OCI-LY7 (cell line): Measurements from ENCODE around the gene AUTS2. TPM values are rescaled to one million over a fixed set of nuclear protein-coding genes. Genes with fewer than 3 reads are reported as not detected.
A peak's percentile ranks its signal among the peaks of the same experiment; 100 is the strongest.

ENCODE experiments used
- BruUV-seq: library from RNA; stranded (reverse); fragments of 400-500 nt; replicated peaks from 2 replicates; lab custom pipeline; 2021; lab: Mats Ljungman, UMichigan
- CTCF ChIA-PET: fragments of 300-600 bp; sonication (Branson Sonifier 250); formaldehyde crosslinking; loops from one replicate; lab custom pipeline; 2022; ENCODE audit warnings: antibody characterized with exemption; ENCODE audit not compliant: unreplicated experiment; lab: Charles Lee
- POLR2A ChIA-PET: fragments of 300-600 bp; sonication (Branson Sonifier 250); formaldehyde crosslinking; loops from one replicate; lab custom pipeline; 2022; ENCODE audit warnings: antibody characterized with exemption; lab: Charles Lee
- DNase-seq: peaks from one replicate; pipeline ENCODE4 v3.0.0-alpha.2; 2015; ENCODE audit warnings: low spot score
- H2AFZ ChIP-seq: fragments of 200-600 bp; sonication (generic), shearing (Covaris generic); 2 replicates; pipeline ENCODE4 v1.6.1; 2014; ENCODE audit warnings: mild to moderate bottlenecking, antibody characterized with exemption, low read length, moderate library complexity
- H3K27ac ChIP-seq: fragments of 200-600 bp; sonication (generic); 2 replicates; pipeline ENCODE4 v1.5.1; 2014; ENCODE audit warnings: mixed run types, low read depth, mild to moderate bottlenecking, moderate library complexity, low read length, inconsistent platforms; ENCODE audit not compliant: poor library complexity, severe bottlenecking
- H3K36me3 ChIP-seq: fragments of 200-600 bp; sonication (generic); 2 replicates; pipeline ENCODE4 v1.6.1; 2014; ENCODE audit warnings: mild to moderate bottlenecking, antibody characterized with exemption, low read length, moderate library complexity, mixed read lengths; ENCODE audit not compliant: insufficient read depth
- H3K4me1 ChIP-seq: fragments of 200-600 bp; sonication (generic); 2 replicates; pipeline ENCODE4 v1.5.1; 2014; ENCODE audit warnings: mild to moderate bottlenecking, low read length; ENCODE audit not compliant: insufficient read depth, poor library complexity, severe bottlenecking
- H3K4me2 ChIP-seq: fragments of 200-600 bp; sonication (generic); 2 replicates; pipeline ENCODE4 v1.6.1; 2014; ENCODE audit warnings: mild to moderate bottlenecking, low read length
- H3K4me3 ChIP-seq: fragments of 200-600 bp; sonication (generic); 2 replicates; pipeline ENCODE4 v1.5.1; 2014; ENCODE audit warnings: mild to moderate bottlenecking, low read depth, low read length; ENCODE audit not compliant: poor library complexity, severe bottlenecking
- H3K79me2 ChIP-seq: fragments of 200-600 bp; sonication (generic); 2 replicates; pipeline ENCODE4 v1.6.1; 2016; ENCODE audit warnings: low read depth, mild to moderate bottlenecking, low read length, moderate library complexity, mixed read lengths; ENCODE audit not compliant: insufficient read depth
- H3K9me2 ChIP-seq: fragments of 200-600 bp; sonication (generic); 2 replicates; pipeline ENCODE4 v1.6.1; 2016; ENCODE audit warnings: mild to moderate bottlenecking, low read length, mixed read lengths; ENCODE audit not compliant: insufficient read depth
- H3K9me3 ChIP-seq: fragments of 200-600 bp; sonication (generic); 2 replicates; pipeline ENCODE4 v1.6.1; 2014; ENCODE audit warnings: mild to moderate bottlenecking, mixed run types, low read length, mixed read lengths
- H4K20me1 ChIP-seq: fragments of 200-600 bp; sonication (generic); 2 replicates; pipeline ENCODE4 v1.6.1; 2014; ENCODE audit warnings: mild to moderate bottlenecking, antibody characterized with exemption, low read length, moderate library complexity, mixed read lengths; ENCODE audit not compliant: insufficient read depth
- CTCF ChIP-seq: fragments of 200-600 bp; sonication (generic); conservative IDR thresholded peaks from 2 replicates; pipeline ENCODE4 v1.5.1; 2014; ENCODE audit warnings: mild to moderate bottlenecking, antibody characterized with exemption, low read length, moderate library complexity, mixed read lengths
- EZH2phosphoT487 ChIP-seq: fragments of 200-600 bp; sonication (generic); IDR thresholded peaks from 2 replicates; pipeline ENCODE4 v1.6.1; 2018; ENCODE audit warnings: low read depth, borderline replicate concordance, mild to moderate bottlenecking, mixed run types, antibody characterized with exemption, low read length, moderate library complexity, mixed read lengths
- intact Hi-C: fragments of 100-400 bp; cut with micrococcal nuclease; formaldehyde crosslinking; loops from one replicate; pipeline ENCODE4 v1.10.0; 2022; ENCODE audit not compliant: unreplicated experiment
- total RNA-seq, 2 experiments: library from RNA; depleted of rRNA in 1 of 2; stranded (reverse); fragments of >200 nt in 1 of 2; shearing (Covaris generic) in 1 of 2; gene quantifications; 2 replicates each; pipeline ENCODE4 v1.2.3, GENCODE V29; 2014 to 2022

The AUTS2 gene
- total RNA-seq, 2 experiments from 2014 or later, result 37.9 to 78.5 TPM

DNA sequence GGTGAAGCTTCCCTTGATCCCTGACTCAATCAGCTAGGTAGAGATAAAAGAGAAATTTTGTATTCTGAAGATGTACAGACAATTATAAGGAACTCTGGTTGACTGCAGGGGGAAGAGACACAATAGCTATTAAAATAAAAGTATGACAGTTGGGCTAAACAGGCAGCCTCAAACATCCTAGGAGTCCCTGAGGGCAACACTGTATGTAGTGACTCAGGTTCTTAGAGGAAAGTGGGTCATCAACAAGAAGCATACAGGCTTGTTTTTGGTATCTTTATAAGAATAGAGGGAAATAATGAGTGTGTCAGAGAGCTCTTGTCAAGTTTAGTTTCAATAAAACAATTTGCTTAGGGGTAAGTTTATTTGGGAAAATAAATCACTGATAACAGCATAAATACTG lies 150.3 kb downstream of the AUTS2 start:
- Histone ChIP-seq H3K4me2 (peak overlapping the region; percentile 51), H3K9me2 (no peaks in the 10 kb centered on the region), H3K36me3 (no peaks in the 10 kb centered on the region), H2AFZ (no peak overlapping the region), H3K27ac (peak overlapping the region; percentile 33), H3K4me1 (peaks cover 69% of the 10 kb centered on the region), H3K79me2 (peaks cover 82% of the 10 kb centered on the region), H3K4me3 (peak overlapping the region; percentile 0), H4K20me1 (peaks cover 3% of the 10 kb centered on the region; the same call in 1 of the 2 replicates), H3K9me3 (no peaks in the 10 kb centered on the region)
- BruUV-seq, result no TSS peak
- TF ChIP-seq EZH2phosphoT487 (no peak), CTCF (no peak)
- intact Hi-C loops, result no loop called here
- POLR2A ChIA-PET, result interaction anchor here (0.8 to 2.9 kb wide), 6 partner anchors 9 to 142 kb away, joined by 3 to 17 read pairs (median 4); no protein-coding TSS in a partner anchor
- DNase-seq, result peak; percentile 61
- CTCF ChIA-PET, result interaction anchor here (1.0 kb wide), 1 partner anchor 8 kb away, joined by 4 read pairs; no protein-coding TSS in a partner anchor

DNA sequence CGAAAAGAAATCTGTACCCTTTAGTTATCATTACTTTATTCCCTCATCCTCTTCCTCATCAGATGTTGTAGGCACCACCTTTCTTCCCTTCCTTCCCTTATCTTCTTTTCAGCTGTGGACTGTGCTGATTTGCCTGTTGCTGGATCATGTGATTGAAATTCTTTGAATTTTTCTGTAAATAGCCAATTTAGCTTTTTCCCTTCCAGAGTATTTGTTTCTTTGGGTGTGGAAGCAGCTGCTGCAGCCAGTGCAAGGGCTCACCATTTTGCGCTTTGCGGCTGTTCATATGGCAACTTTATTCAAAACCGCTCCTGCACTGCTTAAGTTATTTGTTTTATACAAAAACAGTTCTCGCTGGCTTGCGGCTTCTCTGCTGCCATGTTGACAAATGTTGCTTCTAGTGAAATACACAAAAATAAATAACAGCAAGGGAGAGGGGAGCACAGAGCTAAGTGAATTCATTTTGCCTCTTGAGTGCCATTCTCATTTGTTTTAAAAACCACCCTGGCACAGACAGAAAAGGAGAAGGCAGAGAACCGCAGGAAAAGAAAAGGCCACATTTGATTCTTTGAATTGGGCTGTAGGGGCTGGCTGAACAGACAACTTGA lies 151.2 kb downstream of the AUTS2 start:
- Histone ChIP-seq H3K4me2 (peak overlapping the region; percentile 51), H4K20me1 (0 out of 2 replicates have a peak, but pooled peaks cover 3% of the 10 kb centered on the region), H3K9me3 (no peaks in the 10 kb centered on the region), H3K9me2 (no peaks in the 10 kb centered on the region), H2AFZ (no peak overlapping the region), H3K4me3 (no peak overlapping the region), H3K27ac (peak overlapping the region; percentile 33), H3K79me2 (peaks cover 87% of the 10 kb centered on the region), H3K36me3 (no peaks in the 10 kb centered on the region), H3K4me1 (peaks cover 79% of the 10 kb centered on the region)
- ChIA-PET POLR2A (interaction anchor here (0.5 to 2.9 kb wide), 2 partner anchors 10 to 30 kb away, joined by 3 to 17 read pairs; no protein-coding TSS in a partner anchor), CTCF (no interaction called here)
- no peak for DNase-seq
- TF ChIP-seq CTCF, result no peak
- TF ChIP-seq EZH2phosphoT487, result no peak
- no TSS peak for BruUV-seq
- intact Hi-C loops, result no loop called here

GRCh38 chr7:69749994-69750393 lies 151.7 kb downstream of the AUTS2 start:
- H3K4me1 ChIP-seq, result peaks cover 84% of the 10 kb centered on the region
- 0 out of 2 replicates have a peak overlapping the region, but pooled peaks have one; percentile 51 for H3K4me2 ChIP-seq
- ChIA-PET POLR2A (interaction anchor here (0.7 to 2.9 kb wide), 2 partner anchors 11 to 12 kb away, joined by 3 to 17 read pairs; no protein-coding TSS in a partner anchor), CTCF (no interaction called here)
- no peaks in the 10 kb centered on the region for H3K9me3 ChIP-seq
- no peak overlapping the region for H2AFZ ChIP-seq
- no peaks in the 10 kb centered on the region for H3K36me3 ChIP-seq
- no peak for DNase-seq
- H3K79me2 ChIP-seq, result peaks cover 88% of the 10 kb centered on the region
- intact Hi-C loops, result no loop called here
- TF ChIP-seq EZH2phosphoT487, result no peak
- no peak for TF ChIP-seq CTCF
- H3K9me2 ChIP-seq, result no peaks in the 10 kb centered on the region
- BruUV-seq, result no TSS peak
- H3K27ac ChIP-seq, result no peak overlapping the region
- no peak overlapping the region for H3K4me3 ChIP-seq
- 0 out of 2 replicates have a peak, but pooled peaks cover 3% of the 10 kb centered on the region for H4K20me1 ChIP-seq
